Epidermal melanocyte (primary cell): ENCODE data around the gene DNAJC22.
A peak's percentile ranks its signal among the peaks of the same experiment; 100 is the strongest.

Experiments
- DNase-seq: peaks from one replicate; pipeline ENCODE4 v3.0.0; 2011; ENCODE audit warnings: low spot score; ENCODE audit not compliant: insufficient read length

DNAJC22 gene

GRCh38 chr12:49344486-49345050, 2.1 kb upstream of the DNAJC22 start:
- no peak for DNase-seq

GRCh38 chr12:49345051-49345824, 1.4 kb upstream of the DNAJC22 start:
- DNase-seq = no peak

- DNase-seq = no peak
These were observed 646 bp upstream of the DNAJC22 start for GRCh38 chr12:49345825-49346658.

GRCh38 chr12:49347311-49348193, 864 bp downstream of the DNAJC22 start:
- DNase-seq = peak; percentile 89

- DNase-seq = no peak
These were observed 2.1 kb downstream of the DNAJC22 start for GRCh38 chr12:49348781-49349180.

- DNase-seq = no peak
These were observed 2.6 kb downstream of the DNAJC22 start for GRCh38 chr12:49349266-49349665.

- DNase-seq = no peak
These were observed 5.7 kb downstream of the DNAJC22 start for GRCh38 chr12:49352351-49352750.

DNA sequence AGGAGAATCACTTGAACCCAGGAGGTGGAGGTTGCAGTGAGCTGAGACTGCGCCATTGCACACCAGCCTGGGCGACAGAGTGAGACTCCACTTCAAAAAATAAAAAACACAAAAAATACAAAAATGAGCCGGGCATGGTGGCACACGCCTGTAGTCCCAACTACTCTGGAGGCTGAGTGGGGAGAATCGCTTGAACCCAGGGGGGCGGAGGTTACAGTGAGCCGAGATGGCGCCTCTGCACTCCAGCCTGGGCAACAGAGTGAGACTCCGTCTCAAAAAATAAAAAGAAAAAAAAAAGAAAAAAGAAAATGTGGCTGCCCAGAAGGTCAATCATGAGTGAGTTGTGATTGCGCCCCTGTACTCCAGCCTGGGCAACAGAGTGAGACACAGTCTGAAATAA, 9.2 kb downstream of the DNAJC22 start:
- no peak for DNase-seq

DNA sequence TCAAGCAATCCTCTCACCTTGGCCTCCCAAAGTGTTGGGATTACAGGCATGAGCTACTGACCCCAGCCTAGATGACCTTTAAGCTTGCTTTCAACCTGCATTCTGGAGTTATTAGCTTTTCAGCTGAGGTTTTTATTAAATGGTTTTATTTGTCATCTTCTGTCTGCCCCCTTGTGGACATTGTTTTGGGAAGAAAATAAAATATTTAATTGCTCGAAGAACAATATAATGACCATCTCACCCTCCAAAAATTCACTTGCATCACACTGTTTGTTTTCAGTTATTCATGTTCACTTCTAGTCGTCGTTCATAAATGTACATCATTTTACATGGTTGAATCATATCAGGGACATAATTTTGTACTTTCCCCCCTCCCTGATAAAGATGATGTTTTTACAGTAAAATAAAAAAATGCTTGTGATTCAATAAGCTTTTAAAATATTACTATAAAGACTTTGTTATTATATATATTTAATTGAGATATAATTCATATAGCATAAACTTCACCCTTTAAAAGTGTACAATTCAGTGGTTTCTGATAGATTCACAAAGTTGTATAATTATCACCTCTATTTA, 10.5 kb downstream of the DNAJC22 start:
- DNase-seq = no peak

DNA sequence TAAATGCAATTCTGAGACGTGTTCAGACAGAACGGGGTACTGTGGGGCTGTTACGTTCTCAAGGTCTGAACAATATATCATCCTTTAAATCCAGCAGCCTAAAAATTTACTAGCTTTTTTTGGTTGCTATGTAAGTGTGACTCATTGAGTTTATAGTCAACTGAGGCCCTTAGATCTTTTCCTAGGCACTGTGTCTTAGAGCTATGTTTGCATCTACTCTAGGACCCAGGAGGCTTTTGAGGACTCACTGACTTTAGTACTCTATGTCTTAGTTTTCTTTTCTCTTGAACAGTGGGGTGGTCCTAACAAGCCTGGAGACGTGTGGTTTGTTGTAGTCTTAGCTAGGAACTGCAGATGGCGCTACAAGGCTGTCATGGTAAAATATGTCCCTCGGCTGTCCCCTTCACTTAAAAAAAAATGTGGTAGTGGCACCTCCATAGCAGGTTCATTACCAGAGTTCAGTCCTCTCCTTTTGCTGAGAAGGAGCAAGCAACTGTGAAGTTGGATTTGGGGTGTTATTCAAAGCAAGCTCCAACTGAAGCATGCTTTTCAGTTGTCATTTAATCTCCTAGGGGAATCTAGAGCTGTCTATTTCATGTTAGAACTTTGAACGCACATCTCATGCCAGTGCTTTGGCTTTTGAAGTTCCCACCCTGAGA, 11.9 kb downstream of the DNAJC22 start:
- no peak for DNase-seq

GRCh38 chr12:49359671-49360070, 13.0 kb downstream of the DNAJC22 start:
- DNase-seq = no peak

DNA sequence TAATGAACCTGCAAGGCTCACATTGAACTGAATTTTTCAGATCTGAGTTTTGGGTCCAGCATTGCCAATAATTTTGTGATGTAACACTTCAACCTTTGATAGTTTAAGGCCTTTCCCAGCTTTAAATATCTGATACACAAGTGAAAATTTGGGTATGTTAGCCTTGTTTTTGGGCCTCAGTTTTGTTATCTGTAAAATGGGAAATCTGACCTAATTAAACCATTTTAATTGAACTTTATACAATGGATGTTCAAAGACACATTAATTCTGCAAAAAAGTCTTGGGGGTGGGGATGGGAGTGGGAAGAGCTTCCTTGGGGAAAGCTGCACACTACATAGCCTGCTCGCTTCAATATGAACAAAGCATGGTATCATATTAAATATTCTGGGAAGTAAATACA, 15.4 kb downstream of the DNAJC22 start:
- no peak for DNase-seq

DNA sequence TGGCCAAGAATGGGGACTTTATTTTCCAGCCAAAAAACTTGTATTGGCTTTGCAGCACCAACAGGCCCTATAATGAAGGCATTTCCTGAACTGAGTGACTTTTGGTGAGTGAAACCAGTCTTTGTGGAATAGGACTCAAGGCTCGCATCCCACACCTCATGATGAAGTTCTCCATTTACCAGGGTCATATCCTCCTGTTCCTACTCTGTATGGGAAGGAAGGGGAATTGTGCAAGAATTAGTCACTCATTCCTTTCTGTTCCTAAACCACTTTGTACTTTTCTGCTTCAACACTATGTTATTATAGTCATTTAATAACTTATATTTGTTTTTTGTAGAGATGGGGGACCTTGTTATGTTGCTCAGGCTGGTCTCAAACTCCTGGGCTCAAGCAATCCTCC, 18.3 kb downstream of the DNAJC22 start:
- no peak for DNase-seq

GRCh38 chr12:49365542-49365941, 18.9 kb downstream of the DNAJC22 start:
- no peak for DNase-seq

GRCh38 chr12:49366096-49366651, 19.5 kb downstream of the DNAJC22 start:
- no peak for DNase-seq

DNA sequence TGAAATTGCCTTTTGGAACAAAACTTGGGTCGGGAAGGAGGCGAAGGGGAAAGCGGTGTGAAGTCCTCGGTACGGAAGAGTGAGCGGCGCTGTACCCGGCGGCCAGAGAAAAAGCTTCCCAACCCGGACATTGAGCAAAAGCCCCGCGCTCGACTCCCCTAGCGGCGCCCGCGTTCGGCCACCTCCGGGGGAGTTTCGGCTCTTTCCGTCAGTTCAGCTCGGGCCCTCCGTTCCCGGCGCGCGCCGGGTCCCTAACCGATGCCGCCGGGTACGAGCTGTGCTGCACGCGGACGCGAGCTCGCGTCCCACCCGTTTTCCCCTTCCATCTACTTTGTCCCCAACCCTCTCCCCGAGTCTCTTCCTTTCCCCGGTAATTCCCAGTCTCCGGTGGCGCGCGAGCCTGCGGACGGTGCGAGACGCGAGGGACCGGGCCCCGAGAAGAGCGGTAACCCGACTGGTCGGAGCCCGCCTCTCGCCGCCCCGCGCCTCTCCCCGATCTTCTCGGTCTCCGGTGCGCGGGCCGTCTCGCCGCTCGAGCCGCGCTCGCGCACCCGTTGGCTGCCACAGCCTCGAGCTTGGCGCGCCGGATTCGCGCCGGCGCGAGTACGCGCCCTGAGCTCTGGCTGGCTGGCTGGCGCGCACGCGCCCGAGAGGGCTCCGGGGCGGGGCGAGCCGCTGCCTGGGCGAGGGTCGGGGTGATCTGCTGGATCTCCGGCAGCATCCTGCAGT, 20.1 kb downstream of the DNAJC22 start:
- peak; percentile 89 for DNase-seq

- DNase-seq = no peak
These were observed 20.9 kb downstream of the DNAJC22 start, which contains the start of gene SPATS2 for GRCh38 chr12:49367381-49368239. Gene SPATS2 (plus strand): TSS chr12:49367462. CDS start chr12:49461013, 93,551 bp downstream.

DNA sequence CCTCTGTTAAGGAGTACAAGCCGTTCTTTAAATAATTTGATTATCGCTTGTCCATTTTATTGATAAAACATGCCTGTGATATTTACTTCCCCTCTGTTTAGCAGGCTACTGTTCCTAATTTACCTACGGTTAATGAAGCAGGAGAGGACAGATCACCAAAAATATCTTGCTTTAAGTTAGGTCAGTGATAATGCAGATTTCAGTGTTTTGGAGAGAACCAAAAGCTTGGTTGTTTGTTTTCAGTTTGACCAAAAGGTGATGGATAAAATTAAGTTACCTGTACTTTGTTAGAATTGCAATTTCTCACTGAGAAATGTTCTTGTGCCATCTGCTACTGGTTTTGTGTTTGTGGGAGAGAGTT, 21.5 kb downstream of the DNAJC22 start:
- DNase-seq = no peak
